Pons (tissue), 1 donor: ENCODE results near the gene PDHB.
"Not testable (repeated sequence)": the region's sequence is repeated elsewhere in the genome, so short reads cannot be mapped to it uniquely, and the experiment has no call there.

ENCODE experiments used
- DNase-seq: peaks from one replicate; pipeline ENCODE4 v3.0.0-alpha.2; 2016; ENCODE audit warnings: low spot score

Gene PDHB

DNA sequence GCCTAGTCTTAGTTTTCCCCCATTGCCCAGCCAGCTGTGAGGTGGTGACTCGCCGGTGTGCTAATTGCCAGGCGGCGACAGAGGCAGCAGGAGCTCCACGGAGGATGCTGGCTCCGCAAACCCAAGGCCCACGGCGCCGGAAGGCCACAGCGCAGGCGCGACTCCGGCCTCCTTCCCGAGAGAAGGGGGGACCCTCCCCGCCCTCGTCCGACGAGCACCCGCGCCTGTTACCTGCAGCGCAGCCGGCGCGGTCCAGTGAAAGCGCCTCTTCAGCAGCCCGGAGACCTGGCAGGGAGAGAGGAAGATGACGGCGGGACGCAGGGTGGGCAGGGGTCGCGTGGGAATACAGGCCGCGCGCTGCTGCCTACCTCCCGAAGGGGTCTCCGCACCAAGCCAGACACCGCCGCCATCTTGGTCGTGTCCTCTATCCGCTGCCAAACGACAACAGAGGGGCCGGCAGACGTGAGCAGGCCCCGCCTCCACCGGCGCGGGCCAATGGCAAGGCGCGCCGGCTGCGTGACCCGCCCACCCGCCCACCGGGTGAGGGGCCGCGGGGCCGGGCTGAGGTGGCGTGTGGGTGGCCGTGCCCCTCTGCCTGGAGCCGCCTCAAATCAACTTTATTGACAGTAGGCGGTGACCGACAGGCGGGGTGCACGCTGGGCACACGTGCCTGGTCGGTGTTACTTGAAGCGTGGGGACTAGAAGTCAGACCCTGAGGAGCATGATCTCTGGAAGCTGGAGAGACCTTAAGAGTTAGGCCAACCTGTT lies at the start of gene PDHB:
TSS of gene PDHB (minus strand) at position 433 of the 768 bp plus-strand sequence. CDS start at position 410, 23 bp downstream.
- peak; percentile 93 for DNase-seq

DNA sequence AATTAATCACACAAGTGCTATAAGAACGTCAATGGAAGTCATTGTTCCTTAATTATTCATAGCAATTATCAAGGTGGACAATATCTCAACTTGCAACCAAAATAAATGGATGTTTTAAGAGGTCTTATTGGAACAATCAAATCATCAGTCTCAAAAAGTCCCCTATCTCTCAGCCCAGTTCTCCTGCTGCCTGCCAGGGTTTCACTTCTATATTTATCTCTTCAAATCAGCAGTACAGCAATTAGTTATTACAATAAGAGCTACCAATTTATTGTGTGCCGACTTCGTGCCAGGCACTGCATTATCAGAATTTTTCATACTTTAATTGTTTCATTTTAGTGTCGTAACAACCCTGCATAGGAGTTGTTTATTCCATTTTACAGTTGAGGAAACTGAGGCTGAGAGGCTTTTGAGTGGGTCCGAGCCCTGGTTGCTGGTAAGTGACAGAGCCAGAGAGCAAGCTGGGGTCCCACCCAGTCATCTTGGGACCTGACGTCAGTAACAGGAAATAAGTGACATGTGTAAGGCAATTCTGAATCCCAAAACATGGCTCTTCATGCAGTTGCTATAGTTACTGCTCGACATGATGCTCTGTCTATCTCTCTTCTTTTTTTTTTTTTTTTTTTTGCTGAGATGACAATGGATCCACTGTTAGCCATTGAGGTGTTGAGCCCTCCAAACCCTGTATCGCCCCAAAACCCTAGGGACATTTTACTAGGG lies 49.4 kb upstream of the PDHB start:
- DNase-seq = no peak

DNA sequence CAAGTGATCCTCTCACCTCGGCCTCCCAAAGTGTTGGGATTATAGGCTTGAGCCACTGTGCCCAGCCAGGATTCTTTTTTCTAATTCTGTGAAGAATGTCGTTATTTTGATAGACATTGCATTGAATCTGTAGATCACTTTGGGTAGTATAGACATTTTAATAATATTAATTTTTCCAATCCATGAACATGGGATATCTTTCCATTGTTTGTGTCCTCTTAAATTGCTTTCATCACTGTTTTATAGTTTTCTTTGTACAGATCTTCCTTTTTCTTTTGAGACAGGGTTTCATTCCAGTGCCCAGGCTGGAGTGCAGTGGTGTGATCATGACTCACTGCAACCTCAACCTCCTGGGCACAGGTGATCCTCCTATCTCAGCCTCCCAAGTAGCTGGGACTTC lies 46.7 kb upstream of the PDHB start:
- no peak for DNase-seq

DNA sequence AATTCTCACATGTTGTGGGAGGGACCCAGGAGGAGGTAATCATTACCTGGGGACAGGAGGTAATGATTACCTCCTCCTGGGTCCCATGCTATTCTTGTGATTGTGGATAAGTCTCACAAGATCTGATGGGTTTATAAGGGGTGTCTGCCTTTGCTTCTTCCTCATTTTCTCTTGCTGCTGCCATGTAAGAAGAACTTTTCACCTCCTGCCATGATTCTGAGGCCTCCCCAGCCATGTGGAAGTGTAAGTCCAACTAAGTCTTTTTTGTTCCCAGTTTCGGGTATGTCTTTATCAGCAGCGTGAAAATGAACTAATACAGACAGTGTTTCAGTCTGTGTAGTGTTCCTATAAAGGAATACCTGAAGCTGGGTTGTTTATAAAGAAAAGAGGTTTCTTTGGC lies 45.1 kb upstream of the PDHB start:
- no peak for DNase-seq

DNA sequence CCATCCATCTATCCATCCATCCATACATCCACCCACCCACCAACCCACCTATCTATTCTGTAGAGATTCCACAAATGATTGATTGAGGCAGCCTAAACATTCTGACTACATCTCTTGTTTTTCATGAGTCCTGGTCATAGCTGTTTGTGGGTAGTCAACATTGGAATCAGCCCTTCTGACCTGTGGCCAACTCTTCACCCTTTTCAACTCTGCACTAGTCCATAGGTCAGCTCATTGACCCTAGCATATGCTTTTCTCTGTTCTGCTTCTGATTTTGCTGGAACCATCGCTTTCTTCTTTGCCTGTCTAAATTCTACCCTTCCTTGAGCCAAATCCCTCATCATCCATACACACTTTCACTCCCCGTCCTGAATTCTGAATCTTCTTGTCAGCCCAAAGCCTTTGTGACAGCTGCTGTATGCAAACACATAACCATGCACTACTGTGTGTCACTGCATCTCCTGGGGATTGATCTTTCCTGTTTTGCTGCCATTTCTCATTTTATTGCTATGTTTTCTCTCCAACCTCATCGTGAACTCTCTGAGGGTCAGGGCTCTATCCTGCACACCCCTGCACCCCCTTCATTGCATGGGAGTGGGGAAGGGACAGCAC lies 41.4 kb upstream of the PDHB start:
- no peak for DNase-seq

DNA sequence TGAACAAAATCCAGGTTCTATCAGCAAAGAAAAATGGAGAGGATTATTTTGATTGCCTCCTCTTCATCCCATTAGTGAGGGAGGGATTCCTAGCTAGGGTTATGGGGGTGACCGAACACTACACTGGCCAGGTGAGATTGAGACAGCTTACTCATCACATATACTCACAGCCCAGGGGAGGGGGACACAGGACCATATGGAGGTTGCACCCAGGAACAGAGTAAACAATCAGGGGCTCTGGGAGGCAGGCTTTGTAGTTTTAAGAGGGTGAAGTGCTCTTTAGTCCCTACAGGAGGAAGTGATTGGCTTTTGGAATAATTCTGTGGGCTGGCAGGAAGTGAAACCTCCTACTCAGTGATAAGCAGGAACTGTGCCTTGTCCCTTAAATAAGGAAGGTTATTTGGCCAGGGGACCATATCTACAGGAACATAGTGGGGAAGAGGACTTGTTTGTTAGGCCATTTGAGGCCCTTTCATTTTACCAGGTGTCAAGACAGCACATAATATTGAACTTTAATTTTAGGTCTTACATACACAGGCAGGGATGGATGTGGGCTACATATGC lies 40.8 kb upstream of the PDHB start:
- DNase-seq = peak; percentile 54

DNA sequence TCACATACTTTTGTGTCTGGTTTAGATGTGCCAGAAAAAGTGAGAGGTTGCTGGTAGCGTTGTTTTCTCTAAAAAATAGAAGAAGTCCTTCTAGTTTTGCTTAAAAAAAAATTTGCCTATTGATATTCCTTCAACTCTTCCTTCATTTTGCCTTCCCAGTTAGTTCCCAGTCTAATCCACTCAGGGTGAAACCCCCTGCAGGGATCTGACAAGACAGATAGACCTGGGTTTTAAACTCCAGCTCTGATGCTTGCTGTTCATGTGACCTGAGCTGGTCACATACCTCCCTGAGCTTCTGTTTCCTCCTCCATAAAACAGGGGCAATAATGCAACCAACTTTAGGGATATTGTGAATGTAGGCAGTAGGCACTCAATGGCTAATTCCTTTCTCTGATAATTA lies 39.6 kb upstream of the PDHB start:
- DNase-seq = no peak

DNA sequence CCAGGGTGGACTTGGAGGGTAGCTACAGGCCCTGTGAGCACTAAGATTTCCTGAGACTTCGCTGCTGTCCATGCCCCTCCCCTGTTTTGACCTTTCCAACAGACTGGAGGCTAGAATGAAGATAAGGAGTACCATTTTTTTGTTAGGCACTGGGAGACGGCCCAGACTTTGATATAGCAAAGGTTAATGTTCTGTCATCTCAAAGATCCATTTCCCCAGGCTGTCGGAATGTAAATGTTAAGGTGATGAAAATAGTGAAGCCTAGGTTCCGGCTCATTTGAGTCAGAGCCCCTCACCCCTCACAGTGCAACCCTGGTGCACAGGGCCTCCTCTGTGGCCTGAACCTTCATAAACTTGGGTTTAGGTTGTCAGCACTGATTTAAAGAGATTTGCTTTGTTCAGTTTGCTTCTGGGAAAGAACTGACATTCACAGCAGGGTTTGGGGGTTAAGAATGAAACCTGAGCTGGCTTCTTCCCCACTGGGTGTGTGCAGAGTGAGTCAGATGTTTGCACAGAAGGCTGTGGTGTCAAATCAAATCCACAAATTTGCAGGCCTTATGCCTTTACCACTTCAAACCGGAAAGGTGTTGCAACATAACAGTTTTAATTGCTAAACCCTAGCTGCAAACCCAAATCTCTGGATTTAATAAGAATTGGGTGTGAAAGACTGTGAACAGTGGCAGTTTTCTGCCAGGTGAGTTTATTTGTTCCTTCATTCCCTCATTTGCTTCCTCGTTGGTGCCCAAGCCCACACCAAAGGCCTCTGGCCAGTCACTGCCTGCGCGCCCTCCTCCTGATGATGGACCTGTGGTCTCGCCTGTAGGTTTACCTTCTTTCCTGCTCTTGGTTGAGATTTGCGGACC lies 37.6 kb upstream of the PDHB start:
- DNase-seq = no peak

DNA sequence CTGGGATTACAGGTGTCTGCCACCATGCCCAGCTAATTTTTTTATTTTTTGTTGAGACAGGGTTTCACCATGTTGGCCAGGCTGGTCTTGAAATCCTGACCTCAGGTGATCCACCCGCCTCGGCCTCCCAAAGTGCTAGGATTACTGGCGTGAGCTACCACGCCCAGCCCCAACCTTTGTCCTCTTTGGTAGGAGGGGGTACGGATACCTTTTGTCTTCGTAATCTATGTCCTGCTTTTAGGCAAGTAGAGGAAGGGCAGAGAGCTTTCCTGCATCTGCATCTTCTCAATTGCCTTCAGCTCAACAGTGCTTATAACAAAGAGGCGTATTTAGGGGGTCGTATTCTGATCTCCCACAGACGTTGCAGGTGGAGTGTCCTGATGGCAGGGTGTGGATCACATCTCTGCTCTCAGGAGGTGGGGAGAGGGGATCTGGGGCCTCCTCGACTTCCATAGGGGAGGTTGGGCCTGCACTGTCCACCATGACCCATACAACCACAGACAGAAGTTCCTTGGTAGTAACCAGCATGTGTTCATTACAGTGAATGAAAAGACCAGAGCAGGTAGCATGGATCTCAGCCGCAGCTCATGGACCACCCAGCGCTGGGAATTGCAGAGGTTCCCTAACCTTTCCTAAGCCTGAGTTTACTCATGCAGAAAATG lies 36.9 kb upstream of the PDHB start:
- DNase-seq = no peak

DNA sequence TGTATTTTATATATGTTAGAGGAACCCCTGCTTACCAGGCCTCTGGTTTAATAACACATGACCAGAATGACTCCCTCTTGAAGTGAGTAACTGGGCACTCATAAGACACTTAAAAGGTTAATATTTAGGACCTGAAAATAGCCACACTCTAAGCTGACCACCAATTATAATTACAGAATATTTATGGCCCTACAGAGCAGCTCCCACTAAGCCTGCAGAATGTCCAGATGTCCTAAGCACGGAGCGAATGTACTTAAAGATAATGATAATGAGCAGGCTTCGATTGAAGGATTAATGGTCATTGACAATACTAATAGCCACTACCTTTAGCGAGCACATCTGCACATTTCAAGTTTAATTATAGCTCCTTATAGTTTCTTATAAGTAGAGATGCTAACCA lies 35.5 kb upstream of the PDHB start:
- no peak for DNase-seq

DNA sequence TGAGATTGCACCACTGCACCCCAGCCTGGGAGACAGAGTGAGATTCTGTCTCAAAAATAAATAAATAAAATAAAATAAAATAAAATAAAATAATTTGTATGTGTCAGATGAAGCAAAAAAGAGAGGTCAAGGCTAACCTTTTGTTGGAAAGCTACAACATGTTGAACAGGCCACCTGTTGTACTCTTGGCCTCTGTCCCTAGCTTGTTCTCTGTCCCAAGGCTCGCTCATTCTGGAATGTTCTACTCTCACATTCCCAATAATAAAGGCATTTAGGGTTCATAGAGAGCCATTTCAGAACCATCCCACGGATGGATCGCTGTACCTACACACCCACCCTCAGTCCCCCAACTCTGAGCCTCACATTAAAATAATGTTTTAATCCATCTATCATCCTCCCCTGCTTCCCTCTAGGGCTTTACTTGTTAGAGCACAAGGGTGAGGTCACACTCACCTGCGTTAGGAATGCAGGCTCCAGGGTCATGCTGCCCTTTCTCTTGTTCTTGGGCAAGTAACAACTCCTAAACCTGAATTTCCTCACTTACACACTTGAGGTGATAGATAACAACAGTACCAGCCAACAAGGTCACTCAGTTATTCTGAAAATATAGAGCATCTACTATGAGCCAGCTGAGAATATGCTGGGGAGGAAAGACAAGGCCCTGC lies 33.4 kb upstream of the PDHB start:
- no peak for DNase-seq

DNA sequence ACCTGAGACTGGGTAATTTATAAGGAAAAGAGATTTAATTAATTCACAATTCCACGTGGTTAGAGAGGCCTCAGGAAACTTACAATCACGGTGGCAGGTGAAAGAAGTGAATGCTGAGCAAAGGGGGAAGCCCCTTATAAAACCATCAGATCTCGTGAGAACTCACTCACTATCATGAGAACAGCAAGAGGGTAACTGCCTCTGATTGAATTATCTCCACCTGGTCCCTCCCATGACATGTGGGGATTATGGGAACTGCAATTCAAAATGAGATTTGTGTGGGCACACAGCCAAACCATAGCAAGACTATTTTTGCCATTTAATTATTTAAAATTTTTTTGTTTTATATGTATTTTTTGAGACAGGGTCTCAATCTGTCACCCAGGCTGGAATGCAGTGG lies 31.2 kb upstream of the PDHB start:
- DNase-seq = no peak

DNA sequence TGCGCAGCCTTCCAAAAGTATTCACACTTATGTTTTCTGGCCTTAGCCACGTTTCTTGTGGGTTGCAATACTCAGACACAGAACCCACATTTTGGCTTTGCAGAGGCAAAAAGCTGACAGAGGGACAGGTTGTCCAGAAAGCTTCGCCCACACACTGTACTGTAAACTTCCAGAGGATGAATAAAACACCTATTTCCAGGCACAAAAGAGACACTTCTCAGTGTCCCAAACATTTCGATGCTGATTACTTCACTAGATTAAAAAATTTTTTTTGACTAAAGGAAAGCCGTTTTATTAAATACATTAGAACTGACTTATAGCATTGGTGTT lies 30.3 kb upstream of the PDHB start:
- no peak for DNase-seq

DNA sequence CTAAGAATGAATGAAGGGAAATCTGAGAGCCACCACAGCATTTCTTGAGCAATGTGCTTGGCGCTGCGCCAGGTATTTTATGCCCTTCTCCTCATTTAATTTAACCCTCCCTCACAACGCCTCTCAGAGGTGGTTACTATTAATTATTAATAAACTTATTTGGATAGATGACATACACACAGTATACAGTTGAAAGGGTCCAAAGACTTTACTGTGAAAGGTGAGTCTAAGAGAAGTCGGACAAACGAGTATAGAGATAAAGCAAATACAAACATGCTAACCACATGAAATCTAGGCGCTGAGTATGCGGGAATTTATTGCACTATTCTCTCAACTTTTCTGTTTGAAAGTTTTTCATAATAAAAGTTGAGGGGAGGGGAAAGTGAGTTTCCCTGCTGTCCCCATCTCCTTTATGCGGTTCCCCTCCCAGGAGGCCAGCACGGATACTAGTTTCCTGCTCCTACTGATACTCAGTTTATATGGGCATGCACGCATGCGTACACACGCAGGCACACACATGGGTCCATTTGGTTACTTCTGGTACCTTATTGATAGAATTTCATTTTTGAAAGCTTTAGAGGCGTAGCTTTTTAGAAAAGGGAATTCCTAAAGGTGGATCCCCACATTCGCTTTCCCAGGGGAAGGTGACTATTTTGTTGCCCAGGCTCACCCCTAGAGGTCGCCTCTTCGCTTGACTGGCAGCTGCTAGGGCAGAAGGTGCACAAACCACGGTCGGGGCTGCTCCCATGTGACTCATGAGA lies 29.7 kb upstream of the PDHB start:
- DNase-seq = peak; percentile 70

DNA sequence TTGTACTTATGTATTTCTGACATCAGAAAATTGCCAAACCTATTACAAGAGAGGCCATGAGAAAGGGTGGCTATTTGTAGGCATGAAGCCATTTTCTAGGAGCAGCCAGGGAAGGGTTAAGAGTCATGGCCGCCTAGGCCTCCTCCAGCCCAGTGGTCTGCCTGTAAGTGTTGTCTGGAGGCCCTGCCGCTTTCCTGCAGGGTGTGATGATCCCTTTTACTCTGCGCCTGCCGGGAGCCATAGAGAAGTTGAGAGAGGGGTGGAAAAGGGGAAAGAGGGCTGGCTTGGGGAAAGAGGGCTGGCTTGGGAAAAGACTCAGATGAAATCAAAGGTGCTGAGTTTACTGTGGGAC lies 29.2 kb upstream of the PDHB start:
- no peak for DNase-seq

DNA sequence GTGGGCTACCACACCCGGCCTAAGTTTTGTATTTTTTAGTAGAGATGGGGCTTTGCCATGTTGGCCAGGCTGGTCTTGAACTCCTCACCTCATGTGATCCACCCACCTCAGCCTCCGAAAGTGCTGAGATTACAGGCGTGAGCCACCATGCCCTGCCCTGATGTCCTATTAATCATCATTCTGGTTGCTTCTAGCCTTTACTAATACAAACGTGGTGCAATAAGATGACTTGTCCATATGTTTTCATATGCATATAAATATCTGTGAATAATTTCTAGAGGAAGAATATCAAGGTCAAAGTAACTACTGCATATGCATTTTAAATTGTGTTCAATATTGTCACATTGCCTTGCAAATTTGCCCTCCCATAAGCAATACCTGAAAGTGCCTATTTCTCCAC lies 25.5 kb upstream of the PDHB start:
- no peak for DNase-seq

DNA sequence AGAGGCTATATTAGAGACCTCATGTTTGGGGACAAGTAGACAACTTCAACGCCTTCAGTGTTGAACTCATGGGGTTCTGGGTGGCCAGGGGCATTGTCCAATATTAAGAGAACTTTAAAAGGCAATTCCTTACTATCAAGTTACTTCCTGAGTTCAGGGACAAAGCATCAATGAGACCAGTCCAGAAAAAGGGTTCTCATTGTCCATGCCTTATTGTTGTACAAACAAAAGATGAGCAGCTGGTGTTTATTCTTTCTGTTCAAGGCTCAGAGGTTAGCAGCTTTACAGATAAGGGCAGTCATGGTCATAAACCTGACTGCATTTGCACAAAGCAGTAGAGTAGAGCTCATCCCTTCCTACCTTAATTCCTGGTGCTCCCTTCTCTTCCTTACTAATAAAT lies 18.5 kb upstream of the PDHB start:
- no peak for DNase-seq

DNA sequence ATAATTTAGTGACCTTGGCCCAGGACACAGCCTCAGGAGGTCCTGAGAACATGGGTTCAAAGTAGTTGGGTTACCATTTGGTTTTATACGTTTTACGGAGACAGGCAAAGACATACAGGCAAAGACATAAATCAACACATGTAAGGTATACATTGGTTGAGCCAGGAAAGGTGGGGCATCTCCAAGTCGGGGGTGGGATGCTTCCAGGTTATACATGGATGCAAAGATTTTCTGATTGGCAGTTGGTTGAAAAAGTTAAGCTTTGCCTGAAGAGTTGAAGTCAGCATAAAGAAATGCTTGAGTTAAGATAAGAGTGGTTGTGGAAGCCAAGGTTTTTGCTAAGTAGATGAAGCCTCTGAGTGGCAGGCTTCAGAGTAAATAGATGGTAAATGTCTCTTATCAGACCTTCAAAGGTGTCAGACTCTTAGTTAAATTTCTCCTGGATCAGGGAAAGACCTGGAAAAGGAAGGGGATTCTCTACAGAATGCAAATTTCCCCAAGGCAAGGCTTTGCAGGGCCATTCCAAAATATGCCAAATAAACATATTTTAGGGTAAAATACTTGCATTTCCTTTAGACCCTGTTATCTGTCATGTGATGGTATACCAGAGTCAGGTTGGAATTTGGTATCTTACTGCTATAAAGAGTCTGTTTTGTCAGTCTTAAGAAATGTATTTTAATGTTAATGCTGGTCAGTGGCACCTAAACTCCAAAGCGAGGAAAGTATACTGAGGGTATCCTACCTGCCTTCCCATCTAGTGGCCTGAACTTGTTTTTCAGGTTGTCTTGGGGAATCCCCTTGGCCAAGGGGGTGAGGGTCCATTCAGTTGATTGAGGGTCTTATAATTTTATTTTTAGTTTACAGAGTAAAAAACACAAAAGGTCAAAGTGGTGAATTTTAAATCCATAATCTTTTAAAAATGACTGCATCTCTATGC lies 8.2 kb upstream of the PDHB start:
- DNase-seq = no peak

DNA sequence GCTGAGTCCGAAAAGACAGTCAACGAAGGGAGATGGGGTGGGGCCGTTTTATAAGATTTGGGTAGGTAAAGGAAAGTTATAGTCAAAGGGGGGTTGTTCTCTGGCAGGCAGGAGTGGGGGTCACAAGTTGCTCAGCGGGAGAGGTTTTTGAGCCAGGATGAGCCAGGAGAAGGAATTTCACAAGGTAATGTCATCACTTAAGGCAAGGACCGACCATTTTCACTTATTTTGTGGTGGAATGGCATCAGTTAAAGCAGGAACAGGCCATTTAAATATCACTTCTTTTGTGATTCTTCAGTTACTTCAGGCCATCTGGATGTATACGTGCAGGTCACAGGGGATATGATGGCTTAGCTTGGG lies 7.3 kb upstream of the PDHB start:
- DNase-seq = not testable (repeated sequence)
